HepG2 (cell line): ENCODE results near the gene ARHGAP32.

ENCODE experiments used
- HNRNPK ChIP-seq: fragments of 200-400 bp; formaldehyde crosslinking; IDR thresholded peaks from 2 replicates; pipeline ENCODE4 v1.6.1; 2018; ENCODE audit warnings: low read length, low read depth, moderate library complexity, mild to moderate bottlenecking; ENCODE audit not compliant: poor library complexity, severe bottlenecking
- TCF12 ChIP-seq, 2 experiments: fragments of 450-650 bp in 1 of 2; sonication (generic) in 1 of 2; formaldehyde crosslinking in 1 of 2; IDR thresholded peaks; 2 replicates each; pipeline versions ENCODE4 v1.6.1 to v1.8.0; 2017 to 2022; ENCODE audit warnings: antibody characterized with exemption in 1 of 2, mild to moderate bottlenecking in 1 of 2, missing genetic modification reagents in 1 of 2, moderate library complexity in 1 of 2
- TRIM24 ChIP-seq: sonication (generic); formaldehyde crosslinking; IDR thresholded peaks from 2 replicates; pipeline ENCODE4 v1.8.0; 2022; ENCODE audit warnings: mild to moderate bottlenecking, missing genetic modification reagents
- ZBTB26 ChIP-seq: IDR thresholded peaks from 2 replicates; pipeline ENCODE4 v1.6.1; 2016; ENCODE audit warnings: missing compliant biosample characterization, missing genetic modification reagents, borderline replicate concordance
- ZNF343 ChIP-seq: sonication (generic); formaldehyde crosslinking; IDR thresholded peaks from 2 replicates; pipeline ENCODE4 v1.4.0; 2020; ENCODE audit warnings: mild to moderate bottlenecking, missing genetic modification reagents
- TF ChIP-seq, protein P1 (sequence below): sonication (generic); formaldehyde crosslinking; IDR thresholded peaks from 2 replicates; pipeline ENCODE4 v1.5.0; 2020; ENCODE audit warnings: mild to moderate bottlenecking, missing genetic modification reagents, moderate library complexity
- TF ChIP-seq, protein P2 (sequence below): sonication (generic); formaldehyde crosslinking; IDR thresholded peaks from 2 replicates; pipeline ENCODE4 v1.4.0; 2020; ENCODE audit warnings: mild to moderate bottlenecking, missing genetic modification reagents

GRCh38 chr11:128947773-128948172, 244.4 kb downstream of the ARHGAP32 start:
- TF ChIP-seq TCF12 (IDR thresholded peaks at IDR 0.05) (no peak), TCF12 (CRISPR knock-in tag; IDR thresholded peaks at IDR 0.05) (no peak), TRIM24 (no peak), ZBTB26 (CRISPR knock-in tag) (no peak), ZNF343 (CRISPR knock-in tag) (no peak), HNRNPK (no peak)
- TF ChIP-seq, protein P1, sequence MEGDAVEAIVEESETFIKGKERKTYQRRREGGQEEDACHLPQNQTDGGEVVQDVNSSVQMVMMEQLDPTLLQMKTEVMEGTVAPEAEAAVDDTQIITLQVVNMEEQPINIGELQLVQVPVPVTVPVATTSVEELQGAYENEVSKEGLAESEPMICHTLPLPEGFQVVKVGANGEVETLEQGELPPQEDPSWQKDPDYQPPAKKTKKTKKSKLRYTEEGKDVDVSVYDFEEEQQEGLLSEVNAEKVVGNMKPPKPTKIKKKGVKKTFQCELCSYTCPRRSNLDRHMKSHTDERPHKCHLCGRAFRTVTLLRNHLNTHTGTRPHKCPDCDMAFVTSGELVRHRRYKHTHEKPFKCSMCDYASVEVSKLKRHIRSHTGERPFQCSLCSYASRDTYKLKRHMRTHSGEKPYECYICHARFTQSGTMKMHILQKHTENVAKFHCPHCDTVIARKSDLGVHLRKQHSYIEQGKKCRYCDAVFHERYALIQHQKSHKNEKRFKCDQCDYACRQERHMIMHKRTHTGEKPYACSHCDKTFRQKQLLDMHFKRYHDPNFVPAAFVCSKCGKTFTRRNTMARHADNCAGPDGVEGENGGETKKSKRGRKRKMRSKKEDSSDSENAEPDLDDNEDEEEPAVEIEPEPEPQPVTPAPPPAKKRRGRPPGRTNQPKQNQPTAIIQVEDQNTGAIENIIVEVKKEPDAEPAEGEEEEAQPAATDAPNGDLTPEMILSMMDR: no peak
- TF ChIP-seq, protein P2, sequence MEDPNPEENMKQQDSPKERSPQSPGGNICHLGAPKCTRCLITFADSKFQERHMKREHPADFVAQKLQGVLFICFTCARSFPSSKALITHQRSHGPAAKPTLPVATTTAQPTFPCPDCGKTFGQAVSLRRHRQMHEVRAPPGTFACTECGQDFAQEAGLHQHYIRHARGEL (CRISPR knock-in tag): no peak
